ENCODE measurements around the gene CHCHD3.
"Not testable (repeated sequence)": the region's sequence is repeated elsewhere in the genome, so short reads cannot be mapped to it uniquely, and the experiment has no call there.

The CHCHD3 gene

DNA sequence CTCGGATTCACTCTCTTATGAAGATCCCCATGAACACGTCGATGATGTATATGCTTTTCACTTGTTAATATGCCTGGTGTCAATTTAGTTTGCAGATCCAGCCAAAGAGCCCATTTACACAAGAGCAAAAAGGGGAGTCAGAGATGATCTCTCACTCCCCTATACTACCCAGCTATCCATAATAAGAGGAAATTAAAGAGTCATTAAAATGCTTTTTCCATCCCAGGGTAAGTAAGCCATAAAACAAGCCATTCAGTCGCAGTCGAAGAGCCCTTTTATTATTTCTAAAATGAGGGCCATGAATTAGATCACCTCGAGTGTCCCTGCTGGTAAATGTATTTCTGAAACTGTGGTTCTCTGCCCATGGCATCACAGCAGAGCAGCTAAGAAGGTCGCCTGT lies 41.2 kb downstream of the CHCHD3 start:
- no peak for DNase-seq

GRCh38 chr7:133040178-133040577 lies 41.7 kb downstream of the CHCHD3 start:
- no peak for DNase-seq

- DNase-seq = no peak
Observed at GRCh38 chr7:133039614-133040013, 42.3 kb downstream of the CHCHD3 start.

DNA sequence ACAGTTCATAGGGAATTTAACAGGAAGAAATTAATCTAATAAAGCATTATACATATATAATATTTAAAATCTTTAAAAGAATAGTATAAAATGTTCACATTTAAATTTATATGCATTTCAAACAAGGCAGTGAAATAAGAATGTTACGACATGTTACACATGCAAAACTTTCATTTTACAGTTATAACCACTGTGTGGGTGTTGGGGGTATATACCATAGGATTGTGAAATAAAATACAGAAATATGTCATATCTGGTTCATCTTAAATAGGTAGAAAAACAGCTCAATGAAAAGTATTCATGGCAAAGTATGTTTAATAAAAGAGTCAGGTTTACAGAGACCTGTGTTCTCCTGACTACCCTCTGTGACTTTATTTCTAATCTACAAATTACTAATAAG lies 45.6 kb downstream of the CHCHD3 start:
- no peak for DNase-seq

DNA sequence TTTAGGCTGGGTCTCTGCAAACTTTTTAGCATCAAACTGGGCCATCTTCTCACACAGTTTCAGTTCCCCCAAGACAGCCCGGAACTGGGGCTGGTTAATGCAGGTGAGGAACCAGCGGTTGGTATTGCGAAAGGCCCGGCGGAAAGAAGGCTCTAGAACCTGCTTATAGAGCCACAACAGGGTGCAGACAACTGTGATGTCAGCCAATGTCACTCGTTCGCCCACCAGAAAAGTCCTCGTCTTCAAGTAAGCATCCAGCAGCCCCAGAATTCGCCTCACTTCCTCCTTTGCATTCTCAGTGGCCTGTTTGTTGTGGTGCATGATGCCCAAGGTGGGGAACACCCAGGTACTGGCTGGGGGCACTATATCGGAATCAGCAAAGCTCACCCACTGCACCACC lies 46.6 kb downstream of the CHCHD3 start:
- DNase-seq = not testable (repeated sequence)

- no peak for DNase-seq
Observed at GRCh38 chr7:133030346-133030745, 51.5 kb downstream of the CHCHD3 start.

- no peak for DNase-seq
Observed at GRCh38 chr7:133029463-133029862, 52.4 kb downstream of the CHCHD3 start.

GRCh38 chr7:133027397-133027796 lies 54.5 kb downstream of the CHCHD3 start:
- no peak for DNase-seq

GRCh38 chr7:133026210-133026859 lies 55.6 kb downstream of the CHCHD3 start:
- DNase-seq = no peak

GRCh38 chr7:133025056-133025455 lies 56.8 kb downstream of the CHCHD3 start:
- DNase-seq = no peak

DNA sequence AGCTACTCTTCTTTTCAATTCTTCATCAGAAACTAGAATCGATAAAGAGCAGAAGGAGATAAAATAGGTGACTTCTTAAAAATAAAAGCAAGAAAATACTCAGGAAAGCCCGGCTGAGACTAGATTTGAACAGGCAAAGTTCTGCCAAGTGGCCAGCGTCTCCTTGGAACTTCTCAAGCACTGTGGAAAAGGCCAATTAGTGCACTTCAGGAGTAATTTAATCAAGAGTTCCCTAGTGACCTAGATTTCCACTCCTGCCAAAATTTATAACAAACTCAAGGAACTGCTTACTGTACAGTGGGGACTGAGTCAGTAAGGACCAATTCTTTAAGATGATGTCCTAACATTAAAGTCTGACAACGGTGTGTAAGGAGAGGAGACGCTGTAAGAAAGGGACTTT lies 57.3 kb downstream of the CHCHD3 start:
- DNase-seq = no peak

DNA sequence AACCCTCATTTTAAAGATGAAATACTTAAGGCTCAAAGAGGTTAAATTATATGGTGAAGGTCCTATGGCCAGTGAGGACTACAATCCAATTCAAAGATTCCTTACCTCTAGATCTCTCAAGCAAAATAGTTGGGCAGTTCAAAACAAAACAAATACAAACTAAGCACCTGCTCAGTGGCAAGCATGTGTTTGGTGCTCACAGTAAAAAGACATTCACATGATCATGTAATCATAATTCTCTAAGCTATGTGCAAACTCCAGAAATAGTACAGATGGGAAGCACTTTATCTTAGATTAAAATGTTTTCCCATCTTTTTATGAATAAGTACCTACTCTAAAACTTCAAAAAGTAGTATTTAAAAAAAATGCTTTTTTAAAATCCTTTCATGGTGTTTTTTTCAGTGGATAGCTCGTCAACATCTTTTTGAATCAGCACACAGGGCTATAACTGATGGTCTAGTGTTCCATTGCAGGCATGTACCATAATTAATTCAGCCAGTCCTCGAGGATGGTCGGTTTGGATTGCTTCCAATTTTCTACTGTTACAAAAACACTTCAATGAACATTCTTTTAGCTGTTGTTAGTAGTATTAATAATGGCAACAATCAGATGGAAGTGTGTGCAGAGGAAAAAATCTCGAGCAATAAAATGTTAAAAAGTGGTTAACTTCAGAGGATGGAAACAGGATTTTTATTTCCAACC lies 58.4 kb downstream of the CHCHD3 start:
- no peak for DNase-seq

- DNase-seq = no peak
Observed at GRCh38 chr7:133022661-133023060, 59.2 kb downstream of the CHCHD3 start.

GRCh38 chr7:133021196-133021595 lies 60.7 kb downstream of the CHCHD3 start:
- no peak for DNase-seq

DNA sequence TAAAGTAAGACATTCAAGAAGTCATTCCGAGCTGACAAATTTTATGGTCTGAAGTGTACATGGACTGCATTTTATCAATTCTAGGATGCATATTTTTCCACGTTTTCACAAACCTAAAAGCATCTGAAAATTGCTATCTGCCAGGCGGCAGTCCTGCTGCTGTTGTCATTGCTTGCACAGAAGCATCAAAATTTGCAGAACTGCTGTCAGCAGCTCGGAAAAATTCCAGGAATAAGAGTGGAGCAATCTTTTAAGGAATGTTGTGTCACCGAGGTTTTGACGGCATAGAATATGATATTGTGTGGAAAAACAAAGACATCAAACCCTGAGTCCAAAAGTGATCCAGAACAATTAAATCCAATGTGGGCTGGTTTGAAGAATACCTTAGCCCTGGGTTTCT lies 61.4 kb downstream of the CHCHD3 start:
- no peak for DNase-seq

DNA sequence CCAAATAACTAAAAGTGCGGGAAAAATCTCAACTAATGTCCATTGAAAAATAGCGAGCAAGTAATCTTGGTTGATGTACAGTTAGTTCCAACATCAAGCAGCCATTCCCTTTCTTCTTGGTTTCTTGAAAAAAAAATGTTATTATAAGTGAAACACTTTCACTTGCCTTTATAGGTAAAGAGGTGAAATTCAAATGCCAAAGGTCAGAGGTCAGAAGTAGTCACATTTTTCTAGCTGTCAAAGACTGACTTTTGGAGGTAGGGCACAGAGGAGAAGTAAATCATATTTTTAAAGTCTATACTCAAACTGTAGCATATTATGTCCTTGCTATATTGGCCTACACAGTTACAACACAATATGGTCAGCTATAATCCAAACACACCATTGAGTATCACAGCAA lies 62.3 kb downstream of the CHCHD3 start:
- no peak for DNase-seq

DNA sequence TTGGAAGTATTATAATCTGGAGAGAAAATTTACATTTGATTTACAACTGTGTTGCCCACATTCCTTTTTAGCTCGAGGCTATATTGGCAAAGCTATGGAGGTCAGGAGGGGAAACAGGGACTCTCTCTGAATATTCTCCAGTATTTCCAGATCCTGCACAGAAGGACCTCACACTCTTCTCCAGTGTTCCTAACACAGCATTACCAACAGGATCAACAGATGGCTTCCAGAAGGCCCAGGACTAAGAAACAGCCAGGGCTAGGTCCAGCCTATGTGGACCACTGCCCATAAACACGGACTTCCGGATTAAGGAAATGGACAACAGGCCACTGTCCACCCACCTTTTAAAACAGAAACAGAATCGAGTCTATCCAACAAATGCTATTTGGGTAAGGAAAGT lies 65.3 kb downstream of the CHCHD3 start:
- DNase-seq = no peak

DNA sequence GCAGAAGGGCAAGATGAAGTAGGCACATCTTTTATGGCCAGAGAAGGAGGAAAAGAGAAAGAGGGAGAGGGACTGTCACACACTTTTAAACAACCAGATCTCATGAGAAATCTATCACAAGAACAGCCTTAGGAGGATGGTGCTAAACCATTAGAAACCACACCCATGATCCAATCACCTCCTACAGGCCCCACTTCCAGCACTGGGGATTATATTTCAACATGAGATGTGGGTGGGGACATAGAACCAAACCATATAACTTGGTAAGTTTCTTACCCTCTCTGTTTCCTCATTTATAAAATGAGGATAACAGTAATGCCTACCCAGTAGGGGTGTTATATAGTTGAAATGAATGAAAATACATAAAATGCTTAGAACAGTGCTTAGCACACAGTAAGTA lies 66.0 kb downstream of the CHCHD3 start:
- no peak for DNase-seq

DNA sequence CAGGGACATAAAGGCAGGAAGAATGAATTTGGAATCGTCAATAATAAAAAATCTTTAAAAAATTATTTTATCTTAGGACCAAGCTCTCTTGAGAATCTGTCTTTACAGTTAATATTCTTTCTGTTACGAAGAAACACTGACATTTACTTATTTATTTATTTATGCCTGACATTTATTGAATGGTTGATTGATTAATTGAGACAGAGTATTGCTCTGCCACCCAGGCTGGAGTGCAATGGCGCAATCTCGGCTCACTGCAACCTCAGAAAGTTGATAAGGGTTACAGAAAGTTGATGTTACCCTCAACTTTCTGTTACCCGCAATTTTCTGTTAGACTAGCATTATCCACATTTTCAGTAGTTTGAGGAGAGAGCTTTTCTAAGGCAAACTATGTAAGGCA lies 70.1 kb downstream of the CHCHD3 start:
- DNase-seq = no peak

DNA sequence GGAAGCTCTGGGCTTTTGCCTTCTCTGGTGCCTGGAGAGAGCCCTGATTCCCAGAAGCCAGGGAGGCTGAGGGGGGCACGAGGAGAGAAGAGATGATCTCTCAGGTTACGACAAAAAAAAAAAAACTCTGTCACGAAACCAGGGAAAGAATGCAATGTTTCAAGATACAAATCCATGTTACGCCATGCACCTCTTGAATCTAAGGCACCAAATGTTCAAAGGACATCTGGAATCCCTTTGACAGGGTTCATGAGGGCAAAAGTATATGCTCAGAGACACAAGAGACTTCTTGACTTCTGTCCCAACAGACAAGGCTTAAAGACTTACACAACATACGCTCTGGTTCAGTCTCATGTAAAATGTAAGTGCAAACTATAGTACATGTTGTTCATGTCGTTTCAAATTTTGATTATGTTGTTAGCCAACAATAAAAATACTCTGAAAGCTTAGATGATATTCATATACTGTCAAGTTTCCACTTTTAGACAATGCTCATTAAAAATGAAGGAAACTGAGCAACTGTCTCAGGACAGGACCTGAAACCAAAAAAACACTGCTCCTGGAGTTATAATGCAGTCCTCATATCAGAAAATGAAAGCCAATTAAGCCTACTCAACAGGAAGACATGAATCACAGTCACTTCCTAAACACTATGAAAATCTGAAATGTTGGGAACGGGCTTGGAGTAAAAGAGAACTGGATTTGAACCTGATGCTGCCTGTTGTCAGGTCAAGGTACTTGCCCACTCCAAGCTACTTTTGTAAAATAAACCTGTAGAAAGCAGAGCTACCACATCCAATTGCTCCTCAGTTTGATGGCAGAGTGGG lies 72.3 kb downstream of the CHCHD3 start:
- no peak for DNase-seq

DNA sequence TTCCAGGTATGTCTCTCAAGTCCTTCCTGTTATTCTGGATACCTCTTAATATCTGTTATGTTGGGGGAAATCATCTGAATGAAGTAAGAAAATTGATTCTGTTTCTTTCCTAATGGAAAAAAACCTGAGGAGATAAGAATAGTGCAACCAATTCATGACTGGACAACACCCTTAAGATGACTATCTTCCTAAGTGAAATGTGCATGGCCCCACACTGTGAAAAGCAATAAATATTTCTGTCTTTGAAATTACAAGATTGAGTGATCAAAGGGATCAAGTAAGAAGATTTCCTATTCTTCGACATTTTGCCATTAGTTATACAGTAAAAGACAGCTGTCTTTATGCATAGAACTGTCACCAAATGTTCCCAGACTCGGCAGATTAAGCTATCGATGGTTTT lies 73.9 kb downstream of the CHCHD3 start:
- no peak for DNase-seq

DNA sequence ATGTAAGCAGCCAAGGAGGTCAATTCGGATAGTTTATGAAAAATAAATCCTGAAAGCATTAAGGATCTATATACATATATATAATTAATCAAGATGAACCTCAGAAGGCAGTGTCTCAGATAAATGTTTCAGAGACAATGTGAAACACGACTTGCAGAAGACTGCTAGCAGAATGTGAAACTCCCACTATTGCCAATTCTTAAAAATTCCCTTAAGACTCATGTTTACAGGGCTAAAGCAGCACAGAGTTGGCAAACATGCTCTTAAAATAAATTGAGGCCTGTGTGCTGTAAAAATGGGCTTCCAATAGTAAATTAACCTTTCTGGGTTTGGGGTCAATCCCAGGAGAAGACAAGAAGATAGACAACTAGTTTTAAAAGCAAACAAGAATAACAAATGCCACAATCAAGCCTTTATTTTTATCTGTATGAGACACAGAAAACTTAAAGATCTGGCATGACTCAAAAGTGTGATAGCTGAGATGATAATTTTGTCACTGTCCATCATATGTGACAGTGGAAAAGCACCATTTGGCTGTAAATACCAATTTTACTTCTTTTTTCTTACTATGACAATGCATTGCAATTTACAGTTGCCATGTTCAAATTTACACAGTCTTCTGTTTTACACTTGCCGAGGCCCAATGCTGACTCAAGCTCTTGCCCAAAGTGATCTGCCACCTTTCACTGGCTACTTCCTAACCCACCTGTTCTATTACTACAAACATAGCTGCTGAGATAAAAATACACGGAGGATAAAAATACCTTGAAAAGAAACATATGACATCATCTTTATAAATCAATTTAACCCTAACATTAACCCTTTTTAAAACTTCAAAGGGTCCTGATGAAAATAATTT lies 78.6 kb downstream of the CHCHD3 start:
- DNase-seq = no peak

DNA sequence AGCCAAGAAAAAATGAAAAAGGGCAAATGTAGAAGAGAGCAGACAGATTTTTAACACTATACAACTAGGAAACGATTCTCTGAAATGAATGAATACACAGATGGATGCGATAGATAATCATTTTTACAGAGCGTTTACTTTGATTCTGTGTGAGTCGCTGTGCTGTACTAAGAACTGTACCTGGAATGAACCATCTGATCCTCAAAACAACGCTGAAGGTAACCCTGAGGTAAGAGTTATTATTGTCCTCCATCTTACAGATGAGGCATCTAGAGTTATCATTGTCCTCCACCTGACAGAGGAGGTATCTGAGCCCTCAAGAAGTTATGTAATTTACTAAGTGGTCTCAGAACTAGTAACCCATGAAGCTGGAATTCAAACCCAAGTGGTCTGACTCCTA lies 80.2 kb downstream of the CHCHD3 start:
- DNase-seq = no peak

Measured in stimulated activated CD8-positive, alpha-beta memory T cell treated with anti-CD3 and anti-CD28 coated beads, Interleukin-4, amount 100 ng/mL, for 48 hours (primary cell).